Fibroblast of lung (primary cell): ENCODE results near the gene ACTN1. TPM values are rescaled to one million over a fixed set of nuclear protein-coding genes. Genes with fewer than 3 reads are reported as not detected.

Source experiments
- DNase-seq, 2 donors: peaks; one replicate each; pipeline versions ENCODE4 v3.0.0 to v3.0.0-alpha.2; 2010; ENCODE audit warnings: low read depth in 2 of 2
- H2AFZ ChIP-seq: 2 replicates; pipeline ENCODE4 v1.5.1; 2012; ENCODE audit warnings: low read length, control low read depth, inconsistent platforms
- H3K27ac ChIP-seq: 2 replicates; pipeline ENCODE4 v1.5.1; 2011; ENCODE audit warnings: low read length, control low read depth; ENCODE audit not compliant: insufficient read depth
- H3K27me3 ChIP-seq: 2 replicates; pipeline ENCODE4 v1.5.1; 2011; ENCODE audit warnings: mild to moderate bottlenecking, low read length; ENCODE audit not compliant: control insufficient read depth, insufficient read depth
- H3K36me3 ChIP-seq: 2 replicates; pipeline ENCODE4 v1.5.1; 2011; ENCODE audit warnings: low read length; ENCODE audit not compliant: control insufficient read depth, insufficient read depth
- H3K4me1 ChIP-seq: 2 replicates; pipeline ENCODE4 v1.5.1; 2011; ENCODE audit warnings: low read length; ENCODE audit not compliant: control insufficient read depth, insufficient read depth; ENCODE audit errors: extremely low read depth
- H3K4me2 ChIP-seq: 2 replicates; pipeline ENCODE4 v1.5.1; 2011; ENCODE audit warnings: low read length, control low read depth; ENCODE audit not compliant: insufficient read depth; ENCODE audit errors: extremely low read depth
- H3K4me3 ChIP-seq, 4 experiments: fragments of 200-600 bp in 1 of 4; sonication (generic) in 1 of 4; replicated peaks in 1 of 4; 2 replicates each; pipeline ENCODE4 v1.5.1; 2011 to 2016; ENCODE audit warnings: low read length in 4 of 4, low read depth in 3 of 4, mild to moderate bottlenecking in 3 of 4, control low read depth in 2 of 4, inconsistent platforms in 1 of 4, mixed read lengths in 1 of 4; ENCODE audit not compliant: insufficient read depth in 1 of 4; ENCODE audit errors: control extremely low read depth in 1 of 4
- H3K79me2 ChIP-seq: 2 replicates; pipeline ENCODE4 v1.5.1; 2012; ENCODE audit warnings: mild to moderate bottlenecking, low read length, inconsistent platforms; ENCODE audit not compliant: control insufficient read depth, insufficient read depth
- H3K9ac ChIP-seq: 2 replicates; pipeline ENCODE4 v1.5.1; 2011; ENCODE audit warnings: mild to moderate bottlenecking, low read length, control low read depth; ENCODE audit not compliant: insufficient read depth
- H3K9me3 ChIP-seq: 2 replicates; pipeline ENCODE4 v1.5.1; 2012; ENCODE audit warnings: low read depth, low read length; ENCODE audit not compliant: control insufficient read depth, insufficient read depth
- H4K20me1 ChIP-seq: 2 replicates; pipeline ENCODE4 v1.5.1; 2011; ENCODE audit warnings: low read length; ENCODE audit not compliant: control insufficient read depth, insufficient read depth; ENCODE audit errors: extremely low read depth
- CTCF ChIP-seq, 2 donors: IDR thresholded peaks in 1 of 2; conservative IDR thresholded peaks in 1 of 2; 1 replicate in 1 of 2; 2 replicates in 1 of 2; pipeline ENCODE4 v1.5.1; 2011 to 2012; ENCODE audit warnings: low read length in 2 of 2, control low read depth in 1 of 2, inconsistent platforms in 1 of 2, low read depth in 1 of 2, mild to moderate bottlenecking in 1 of 2
- EZH2 ChIP-seq: IDR thresholded peaks from 2 replicates; pipeline ENCODE4 v1.5.1; 2012; ENCODE audit warnings: low read length, control low read depth, mild to moderate bottlenecking; ENCODE audit errors: missing control alignments
- polyA plus RNA-seq, 2 donors: library from polyadenylated mRNA; depleted of rRNA in 1 of 2; stranded (reverse) in 1 of 2; unstranded in 1 of 2; fragments of >200 nt; gene quantifications; 2 replicates each; pipeline ENCODE4 v1.2.1, GENCODE V29; 2011 to 2012; ENCODE audit warnings: missing spikeins in 1 of 2
- total RNA-seq: library from RNA; depleted of rRNA; stranded (reverse); fragments of >200 nt; gene quantifications from 2 replicates; pipeline ENCODE4 v1.2.1, GENCODE V29; 2014

The ACTN1 gene
- total and polyA plus RNA-seq, 2 donors (not counting 1 experiment from before 2014, with no cell fraction given): 254 to 729 TPM

GRCh38 chr14:68968051-68968450, 11.1 kb downstream of the ACTN1 start:
- H3K36me3 ChIP-seq: peaks cover 14% of the 10 kb centered on the region
- DNase-seq: no peak
- peaks cover 62% of the 10 kb centered on the region for H3K4me1 ChIP-seq
- no peak overlapping the region for H3K4me3 ChIP-seq
- no peak overlapping the region for H2AFZ ChIP-seq
- peaks cover 100% of the 10 kb centered on the region for H3K79me2 ChIP-seq
- no peaks in the 10 kb centered on the region for H3K27me3 ChIP-seq
- no peak overlapping the region for H3K9ac ChIP-seq
- TF ChIP-seq EZH2: no peak
- no peak for TF ChIP-seq CTCF (conservative IDR thresholded peaks at IDR 0.05 in 1 of 2, IDR thresholded peaks at IDR 0.05 in 1 of 2; ENCODE audit: low read depth in 1 of 2, low read length in 2 of 2)
- peaks cover 12% of the 10 kb centered on the region for H4K20me1 ChIP-seq
- no peak overlapping the region for H3K27ac ChIP-seq
- H3K9me3 ChIP-seq: no peaks in the 10 kb centered on the region
- H3K4me2 ChIP-seq: no peak overlapping the region

- TF ChIP-seq CTCF (conservative IDR thresholded peaks at IDR 0.05 in 1 of 2, IDR thresholded peaks at IDR 0.05 in 1 of 2; ENCODE audit: low read depth in 1 of 2, low read length in 2 of 2) (no peak), EZH2 (no peak)
- Histone ChIP-seq H3K36me3 (peaks cover 12% of the 10 kb centered on the region), H3K79me2 (peaks cover 100% of the 10 kb centered on the region), H3K27ac (peak overlapping the region; percentile 26), H3K4me1 (peaks cover 60% of the 10 kb centered on the region), H3K4me3 (no peak overlapping the region), H3K4me2 (no peak overlapping the region), H3K9ac (no peak overlapping the region), H2AFZ (no peak overlapping the region), H4K20me1 (peaks cover 12% of the 10 kb centered on the region), H3K9me3 (no peaks in the 10 kb centered on the region), H3K27me3 (no peaks in the 10 kb centered on the region)
- no peak for DNase-seq
Observed at GRCh38 chr14:68967459-68967940, 11.6 kb downstream of the ACTN1 start.

DNA sequence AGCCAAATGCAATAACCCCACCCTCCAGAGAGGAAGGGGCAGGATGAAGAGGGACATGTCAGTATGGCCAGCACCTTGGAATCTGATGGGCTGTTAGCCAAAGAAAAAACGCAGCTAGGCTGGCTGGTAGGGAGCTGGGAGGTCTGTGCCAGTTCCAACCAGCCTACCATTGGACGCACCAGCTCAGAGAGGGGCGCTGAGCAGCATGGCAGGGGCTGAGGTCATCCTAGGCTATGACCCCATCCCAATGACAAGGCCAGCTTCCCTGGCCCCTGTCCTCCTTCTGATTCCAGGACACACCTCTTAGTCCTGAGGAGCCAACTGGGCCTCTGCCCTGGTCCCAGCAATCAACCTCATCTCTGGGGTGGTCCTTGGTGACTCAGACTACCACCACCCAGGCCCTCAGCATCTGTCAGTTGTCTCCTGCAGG, 12.2 kb downstream of the ACTN1 start:
- no peak overlapping the region for H2AFZ ChIP-seq
- H3K4me2 ChIP-seq: no peak overlapping the region
- no peaks in the 10 kb centered on the region for H3K9me3 ChIP-seq
- H4K20me1 ChIP-seq: peaks cover 14% of the 10 kb centered on the region
- peaks cover 13% of the 10 kb centered on the region for H3K36me3 ChIP-seq
- no peak overlapping the region for H3K4me3 ChIP-seq
- TF ChIP-seq CTCF (conservative IDR thresholded peaks at IDR 0.05 in 1 of 2, IDR thresholded peaks at IDR 0.05 in 1 of 2; ENCODE audit: low read depth in 1 of 2, low read length in 2 of 2) (no peak), EZH2 (no peak)
- no peak overlapping the region for H3K9ac ChIP-seq
- H3K27me3 ChIP-seq: no peaks in the 10 kb centered on the region
- DNase-seq: peak in 1 of 2 donors; percentile 58
- peaks cover 100% of the 10 kb centered on the region for H3K79me2 ChIP-seq
- H3K4me1 ChIP-seq: peaks cover 66% of the 10 kb centered on the region
- peak overlapping the region; percentile 26 for H3K27ac ChIP-seq
